Neural progenitor cell (in vitro differentiated cells): ENCODE results near the gene ZCCHC7. TPM values are rescaled to one million over a fixed set of nuclear protein-coding genes. Genes with fewer than 3 reads are reported as not detected.

Experiments
- small RNA-seq: library from RNA; depleted of rRNA; stranded (forward); fragments of <200 nt; gene quantifications from one replicate; pipeline ENCODE3, GENCODE V24; 2015
- total RNA-seq: library from RNA; depleted of rRNA; stranded (reverse); fragments of >200 nt; gene quantifications from 2 replicates; pipeline ENCODE4 v1.2.3, GENCODE V29; 2015; ENCODE audit warnings: low replicate concordance

ZCCHC7 gene
- total RNA-seq, 1 donor from 2014 or later = 27.6 TPM

Small RNA genes lying within 50 kb of the gene (small RNA-seq; reads per million reads assigned to genes)
- gene AL512604.1 (not detected), gene RF00019 (not detected), gene RNU6-677P (not detected)

Other genes starting within 250 kb of the ZCCHC7 start
- 0.06 TPM in 1 of 2 replicates, not detected in the other for gene PAX5, start 86.3 kb upstream of the ZCCHC7 start, total RNA-seq